Measurements from ENCODE around the gene ARMCX6. TPM values are rescaled to one million over a fixed set of nuclear protein-coding genes. Genes with fewer than 3 reads are reported as not detected.

ARMCX6 gene
- total and polyA plus RNA-seq, 2 of the 4 experiments (the other 2 are of a cell fraction) = 29.0 to 81.3 TPM

DNA sequence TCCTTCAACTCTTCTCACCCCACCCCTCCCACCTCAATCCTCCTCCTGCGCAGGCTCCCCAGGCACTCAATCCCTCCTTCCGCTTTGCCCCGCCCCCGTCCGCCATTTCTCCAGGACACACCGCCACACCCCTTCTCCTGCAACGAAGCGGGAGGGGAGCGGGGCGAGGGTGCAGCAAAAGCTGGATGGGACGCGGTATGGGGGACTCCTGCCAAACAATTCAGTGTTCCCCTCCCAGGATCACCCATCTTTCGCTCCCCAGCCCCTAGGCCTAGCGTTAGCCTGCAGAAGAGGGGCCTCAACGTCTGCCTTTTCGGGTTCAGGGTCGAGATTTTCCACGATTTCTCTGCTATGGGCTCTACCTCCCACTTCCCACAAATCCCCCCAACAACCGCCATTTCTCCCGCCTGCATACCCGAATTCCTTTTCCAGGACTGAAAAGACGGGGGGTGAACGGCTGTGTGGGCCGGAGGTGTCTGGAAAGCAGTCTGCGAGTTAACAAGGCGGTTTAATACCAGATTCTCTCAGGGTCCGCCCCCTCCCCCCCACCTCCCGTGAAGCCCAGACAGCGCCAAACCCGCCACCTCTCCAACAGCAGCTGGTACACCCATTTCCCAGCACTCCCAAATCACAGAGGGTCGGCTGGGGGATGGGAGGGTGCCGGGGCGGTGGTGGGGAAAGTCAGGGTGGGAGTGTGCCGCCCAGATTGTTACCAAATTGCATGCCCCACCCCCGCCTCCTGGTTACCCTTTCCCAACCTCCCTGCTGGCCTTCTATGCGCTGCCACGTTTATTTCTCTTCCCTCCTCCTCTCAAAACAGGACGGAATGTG lies 41.1 kb upstream of the ARMCX6 start:
- H4K8ac ChIP-seq (ENCODE audit: low read depth in 2 of 2, low read length in 2 of 2) = peak overlapping the region; percentile 36 to 54; a peak in 3 of 4 replicates
- no peak overlapping the region for H2BK120ac ChIP-seq (ENCODE audit: low read depth, low read length)
- POLR2A ChIA-PET (ENCODE audit: unreplicated experiment) = no interaction called here
- H3K4me3 ChIP-seq (ENCODE audit: insufficient read depth, low read depth, low read length) = peak overlapping the region; percentile 98
- peak overlapping the region; percentile 87 for H3K18ac ChIP-seq (ENCODE audit: low read depth, low read length)
- peak overlapping the region; percentile 93 for H2AFZ ChIP-seq (replicated peaks; ENCODE audit: low read length, poor library complexity)
- no peaks in the 10 kb centered on the region; the same call in 1 of the 2 replicates for H4K20me1 ChIP-seq (ENCODE audit: insufficient read depth, low read length)
- peak; percentile 92 for ATAC-seq (ENCODE audit: low read depth)
- BruUV-seq (replicated peaks) = no TSS peak
- H4K5ac ChIP-seq (ENCODE audit: low read depth, low read length) = peak overlapping the region; percentile 78
- H3K14ac ChIP-seq (replicated peaks; ENCODE audit: low read depth, low read length) = peak overlapping the region; percentile 83; the same call in 1 of the 2 replicates
- no peaks in the 10 kb centered on the region for H3K9me3 ChIP-seq (ENCODE audit: control insufficient read depth, insufficient read depth, low read length)
- H2AK5ac ChIP-seq (ENCODE audit: low read depth, low read length) = no peak overlapping the region
- H2BK15ac ChIP-seq (ENCODE audit: low read depth, low read length) = no peak overlapping the region
- CTCF ChIA-PET = no interaction called here
- dilution Hi-C loops (cut with HindIII; ENCODE audit: low sequenced_read_pairs, unreplicated experiment) = no loop called here
- peak overlapping the region; percentile 41; the same call in 1 of the 2 replicates for H4K91ac ChIP-seq (ENCODE audit: insufficient read depth, low read depth, low read length)
- H3K4me2 ChIP-seq (ENCODE audit: low read depth, low read length) = peak overlapping the region; percentile 91
- TF ChIP-seq FOS (IDR thresholded peaks at IDR 0.05; ENCODE audit: low read depth, low read length) (no peak), MAZ (IDR thresholded peaks at IDR 0.05; ENCODE audit: borderline replicate concordance, low read depth, low read length) (peak; percentile 83; the same call in 1 of the 2 replicates)
- H2AK9ac ChIP-seq (replicated peaks; ENCODE audit: low read depth, low read length, poor library complexity) = peak overlapping the region; percentile 76
- no peak overlapping the region for H2BK20ac ChIP-seq (ENCODE audit: low read depth, low read length)
- peaks cover 0 to 3% of the 10 kb centered on the region in 2 experiments; a peak in 2 of 4 replicates for H3K79me1 ChIP-seq (ENCODE audit: low read depth in 1 of 2, low read length in 2 of 2)
- H3K27me3 ChIP-seq (ENCODE audit: control insufficient read depth, insufficient read depth, low read length) = peaks cover 9% of the 10 kb centered on the region
- peak overlapping the region; percentile 53 for H2BK5ac ChIP-seq (ENCODE audit: low read depth, low read length, poor library complexity, severe bottlenecking)
- peaks cover 4% of the 10 kb centered on the region; the same call in 1 of the 2 replicates for H3K9me1 ChIP-seq (ENCODE audit: insufficient read depth, low read length)
- peak overlapping the region; percentile 42; the same call in 1 of the 2 replicates for H3K56ac ChIP-seq (ENCODE audit: extremely low read depth, insufficient read depth, low read length)
- peaks cover 1% of the 10 kb centered on the region for H3K4me1 ChIP-seq (ENCODE audit: control insufficient read depth, insufficient read depth, low read length)
- peak; percentile 40 for DNase-seq
- peak overlapping the region; percentile 92 for H3K9ac ChIP-seq (ENCODE audit: low read depth, low read length)
- peak overlapping the region; percentile 48 for H3K4ac ChIP-seq (ENCODE audit: low read depth, low read length)
- in situ Hi-C loops (cut with MboI; ENCODE audit: low sequenced_read_pairs) = no loop called here
- WGBS, 2 experiments (ENCODE audit: extremely low coverage in 2 of 2, insufficient read length in 1 of 2) = no CpG with 5 or more reads among the region's 38 CpGs
- H3K27ac ChIP-seq (ENCODE audit: insufficient read depth, low read length) = peak overlapping the region; percentile 82
- no peak overlapping the region for H3K23ac ChIP-seq (ENCODE audit: low read depth, low read length)
- peaks cover 15% of the 10 kb centered on the region; the same call in 1 of the 2 replicates for H3K36me3 ChIP-seq (ENCODE audit: control insufficient read depth, insufficient read depth, low read length)
- intact Hi-C loops (cut with micrococcal nuclease) = no loop called here

Measured in IMR-90 (cell line).